Stimulated activated CD4-positive, alpha-beta T cell treated with anti-CD3 and anti-CD28 coated beads, TNF-alpha, amount 100 ng/mL, for 24 hours (primary cell): ENCODE results near the gene UBE2R2.

Source experiments
- DNase-seq, 3 experiments: peaks; one replicate each; pipeline ENCODE4 v3.0.0-alpha.2; 2020; ENCODE audit warnings: low read depth in 3 of 3

UBE2R2 gene

DNA sequence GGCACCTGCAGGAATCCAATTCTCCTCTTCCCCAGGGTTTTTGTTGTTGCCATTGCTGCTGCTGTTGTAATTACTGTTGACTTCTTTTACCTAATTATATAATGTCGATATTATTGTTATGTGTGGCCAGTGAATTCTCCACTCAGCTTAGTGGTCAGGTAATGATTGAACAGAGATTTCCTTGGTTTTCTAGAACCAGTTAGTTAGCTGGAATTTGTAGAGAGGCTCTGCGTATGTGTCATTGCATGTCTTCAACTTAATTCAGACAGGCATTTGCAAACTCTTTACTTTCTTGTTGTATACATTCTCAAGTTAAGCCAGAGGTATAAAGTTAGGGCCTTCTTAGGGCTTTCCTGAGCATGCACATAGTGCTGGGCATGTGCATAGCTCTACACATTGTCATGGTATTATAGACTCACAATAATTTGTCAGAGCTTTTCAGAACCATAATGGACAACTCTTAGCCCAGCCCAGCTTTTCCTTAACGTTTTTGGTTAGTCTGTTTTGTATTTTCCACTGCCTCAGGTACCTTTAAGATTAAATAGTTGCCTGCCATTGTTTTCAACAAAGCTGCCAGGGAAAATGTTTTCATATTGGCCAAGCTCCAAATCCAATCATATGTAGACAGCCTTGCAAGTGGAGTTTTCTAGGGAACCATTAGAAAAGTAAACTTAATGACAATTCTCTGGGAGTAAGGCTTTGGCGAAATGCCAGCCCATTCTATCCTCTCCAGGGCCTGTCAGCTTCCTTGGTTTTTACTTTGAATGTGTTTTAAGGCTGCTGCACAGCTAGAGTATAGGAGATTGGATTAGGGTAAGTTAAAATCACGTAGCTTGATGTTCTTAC lies 68.1 kb downstream of the UBE2R2 start:
- DNase-seq, result no peak

DNA sequence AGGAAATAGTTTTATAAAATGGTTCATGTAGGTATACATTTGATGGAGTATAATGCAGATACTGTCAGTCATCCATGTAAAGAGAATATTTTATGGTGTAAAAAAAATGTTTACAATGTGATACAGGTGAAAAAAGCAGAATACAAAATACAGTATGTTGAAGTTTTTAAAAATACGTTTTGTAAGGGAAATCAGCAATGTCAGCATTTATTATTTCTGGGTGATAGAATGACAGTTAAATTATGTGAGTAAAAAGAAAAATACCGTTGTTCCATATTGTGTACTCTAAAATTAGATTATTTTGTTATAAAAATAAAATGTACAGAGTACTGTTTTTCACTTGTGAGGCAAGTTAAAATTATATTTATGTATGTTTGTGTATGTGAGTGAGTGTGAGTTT lies 69.0 kb downstream of the UBE2R2 start:
- DNase-seq, result no peak

DNA sequence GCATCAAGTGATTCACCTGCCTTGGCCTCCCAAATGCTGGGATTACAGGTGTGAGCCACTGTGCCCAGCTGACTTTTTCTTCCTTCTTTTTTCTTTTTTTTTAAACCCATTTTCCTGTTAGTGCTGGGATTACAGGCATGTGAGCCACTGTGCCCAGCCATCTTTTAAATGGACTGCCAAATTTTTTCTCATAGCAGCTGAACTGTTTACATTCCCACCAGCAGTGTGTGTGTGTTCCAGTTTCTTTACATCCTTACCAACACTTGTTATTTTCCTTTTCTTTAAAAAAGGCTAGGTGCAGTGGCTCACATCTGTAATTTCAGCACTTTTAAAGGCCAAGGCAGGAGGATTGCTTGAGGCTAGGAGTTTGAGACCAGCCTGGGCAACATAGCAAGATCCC lies 76.9 kb downstream of the UBE2R2 start:
- no peak for DNase-seq

DNA sequence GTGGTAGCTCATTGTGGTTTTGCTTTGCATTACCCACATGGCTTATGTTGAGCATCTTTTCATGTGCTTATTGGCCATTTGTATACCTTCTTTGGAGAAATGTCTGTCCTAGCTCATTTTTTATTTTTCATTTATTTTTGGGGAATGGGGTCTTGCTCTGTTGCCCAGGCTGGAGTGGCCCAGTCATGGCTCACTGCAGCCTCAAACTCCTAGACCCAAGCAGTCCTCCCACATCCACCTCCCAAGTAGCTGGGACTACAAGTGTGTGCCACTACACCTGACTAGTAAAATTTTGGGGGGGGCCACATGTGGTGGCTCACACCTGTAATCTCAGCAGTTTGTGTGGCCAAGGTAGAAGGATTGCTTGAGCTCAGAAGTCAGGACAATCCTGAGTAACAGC lies 77.4 kb downstream of the UBE2R2 start:
- no peak for DNase-seq

DNA sequence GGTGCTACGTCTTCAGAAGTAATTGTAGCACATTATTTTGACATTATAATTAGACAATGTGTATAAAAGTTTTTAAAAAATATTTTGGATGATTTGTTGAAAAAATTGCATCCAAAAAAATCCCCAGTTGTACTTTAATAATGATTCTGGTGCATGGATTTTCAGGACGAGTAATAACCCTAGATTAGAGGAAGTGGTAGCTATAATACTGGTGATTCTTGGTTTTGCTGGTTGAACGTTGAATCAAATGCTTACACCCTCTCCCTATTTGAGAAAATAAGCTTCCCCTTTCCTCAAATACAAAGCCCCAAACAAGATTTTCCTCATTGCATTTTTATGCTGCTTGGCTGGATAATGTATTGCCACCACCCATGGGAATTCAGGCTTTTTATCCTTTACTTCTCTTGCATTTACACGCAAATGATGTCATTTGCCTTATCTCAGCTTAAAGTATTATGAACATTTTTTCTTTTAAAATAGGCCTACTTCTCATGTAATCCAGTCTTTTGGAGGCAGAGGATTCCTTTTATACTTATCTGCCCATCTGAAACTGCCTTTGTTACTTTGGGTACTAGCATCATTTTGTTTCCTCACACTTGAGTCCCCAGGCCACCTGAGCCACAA lies 86.3 kb downstream of the UBE2R2 start:
- no peak for DNase-seq

DNA sequence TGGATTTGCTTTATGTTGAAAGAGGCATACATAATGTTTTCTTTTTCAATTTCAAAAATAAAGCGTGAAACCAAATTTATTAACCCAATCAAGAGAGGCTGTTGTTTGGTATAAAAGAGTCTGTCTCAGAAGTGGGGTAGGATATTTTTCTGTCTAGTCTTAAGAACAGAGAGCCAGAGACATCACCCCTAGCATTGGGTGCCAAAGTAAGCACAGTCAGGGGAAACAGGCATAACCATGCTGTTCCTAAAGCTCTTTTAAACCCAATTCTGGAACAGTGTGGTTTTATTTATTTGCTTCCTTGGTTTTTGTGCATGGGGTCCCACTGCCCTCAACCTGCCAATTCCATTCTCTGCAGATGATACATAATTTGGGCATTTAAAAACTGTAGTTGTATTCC lies 88.2 kb downstream of the UBE2R2 start:
- no peak for DNase-seq

DNA sequence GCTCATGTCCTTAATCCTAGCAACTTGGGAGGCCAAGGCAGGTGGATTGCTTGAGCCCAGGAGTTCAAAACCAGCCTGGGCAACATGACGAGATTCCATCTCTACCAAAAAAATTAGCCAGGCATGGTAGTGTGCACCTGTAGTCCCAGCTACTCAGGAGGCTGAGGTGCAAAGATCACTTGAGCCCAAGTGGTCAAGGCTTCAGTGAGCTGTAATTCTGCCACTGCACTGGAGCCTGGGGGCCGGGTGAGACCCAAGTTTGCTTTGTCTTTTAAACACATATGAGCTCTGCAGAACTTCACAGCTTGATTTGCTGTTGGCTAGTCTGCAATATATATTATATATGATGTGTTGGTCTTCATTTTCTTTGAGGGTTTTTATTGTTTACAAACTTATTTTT lies 89.8 kb downstream of the UBE2R2 start:
- DNase-seq, result no peak

DNA sequence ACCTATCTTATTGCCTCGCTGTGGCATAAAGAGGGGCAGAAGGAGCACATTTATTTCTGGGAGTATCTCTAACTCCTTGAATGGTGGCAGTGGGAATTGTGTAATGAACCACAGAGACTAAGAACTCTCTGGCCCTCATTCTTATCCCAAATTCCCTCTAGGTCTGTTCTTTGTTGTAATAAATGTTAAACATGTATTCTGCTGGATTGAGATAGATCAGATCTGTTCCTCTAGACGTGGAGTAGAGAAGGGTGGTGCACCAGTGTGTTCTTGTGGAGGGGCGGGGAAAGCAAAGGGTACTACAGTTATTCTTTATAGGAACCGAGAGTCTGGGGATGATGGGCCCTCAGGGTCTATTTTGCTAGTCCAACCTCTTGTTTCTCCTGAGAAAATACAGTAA lies 90.4 kb downstream of the UBE2R2 start:
- DNase-seq, result no peak

DNA sequence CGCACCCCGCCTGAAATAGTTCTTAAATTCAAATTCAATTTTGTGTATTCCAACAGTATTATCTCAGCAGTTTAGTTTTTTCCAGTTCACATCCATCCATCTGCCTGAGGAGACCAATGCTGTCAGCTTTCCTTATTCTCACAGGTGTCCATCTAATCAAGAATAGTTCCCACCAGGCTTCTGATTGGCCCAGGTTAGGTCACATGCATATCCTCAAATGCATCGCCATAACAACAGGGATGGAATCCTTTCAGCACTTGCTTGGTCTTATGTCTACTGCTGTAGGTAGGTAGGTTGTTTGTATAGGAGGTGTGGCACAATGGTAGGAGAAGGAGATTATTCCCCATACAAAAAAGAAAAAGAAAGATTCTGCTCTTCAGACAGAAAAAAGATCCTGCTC lies 91.2 kb downstream of the UBE2R2 start:
- no peak for DNase-seq

DNA sequence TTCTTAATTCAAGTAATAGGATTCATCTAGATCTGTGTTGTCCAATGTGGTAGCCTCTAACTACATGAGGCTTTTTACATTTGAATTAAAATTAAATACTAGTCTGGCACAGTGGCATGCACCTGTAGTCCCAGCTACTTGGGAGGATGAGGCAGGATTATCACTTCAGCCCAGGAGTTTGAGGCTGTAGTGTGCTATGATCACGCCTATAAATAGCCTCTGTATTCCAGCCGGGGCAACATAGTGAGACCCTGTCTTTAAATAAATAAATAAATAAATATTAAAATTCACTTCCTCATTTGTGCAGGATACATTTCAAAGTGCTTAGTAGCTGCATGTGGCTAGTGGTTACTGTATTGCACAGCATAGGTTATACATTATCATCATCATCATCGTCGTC lies 91.8 kb downstream of the UBE2R2 start:
- DNase-seq, result no peak

DNA sequence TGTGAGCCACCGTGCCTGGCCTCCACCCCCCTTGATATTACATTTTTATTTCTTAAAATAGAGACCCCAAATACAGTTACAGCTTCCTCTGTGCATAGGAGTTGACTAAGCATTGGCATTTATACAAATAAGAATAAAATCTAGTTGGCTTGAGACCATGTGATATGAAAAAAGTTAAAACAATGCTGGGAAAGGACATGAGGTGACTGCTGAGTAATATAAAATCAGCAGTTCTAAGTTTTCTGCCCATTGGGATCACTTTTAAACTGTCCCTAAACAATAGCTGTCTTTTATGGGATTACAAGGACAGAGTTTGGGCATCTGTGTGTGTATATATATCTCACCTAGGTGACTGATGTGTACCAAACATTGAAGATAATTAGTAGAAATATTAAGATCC lies 96.6 kb downstream of the UBE2R2 start:
- DNase-seq, result no peak

DNA sequence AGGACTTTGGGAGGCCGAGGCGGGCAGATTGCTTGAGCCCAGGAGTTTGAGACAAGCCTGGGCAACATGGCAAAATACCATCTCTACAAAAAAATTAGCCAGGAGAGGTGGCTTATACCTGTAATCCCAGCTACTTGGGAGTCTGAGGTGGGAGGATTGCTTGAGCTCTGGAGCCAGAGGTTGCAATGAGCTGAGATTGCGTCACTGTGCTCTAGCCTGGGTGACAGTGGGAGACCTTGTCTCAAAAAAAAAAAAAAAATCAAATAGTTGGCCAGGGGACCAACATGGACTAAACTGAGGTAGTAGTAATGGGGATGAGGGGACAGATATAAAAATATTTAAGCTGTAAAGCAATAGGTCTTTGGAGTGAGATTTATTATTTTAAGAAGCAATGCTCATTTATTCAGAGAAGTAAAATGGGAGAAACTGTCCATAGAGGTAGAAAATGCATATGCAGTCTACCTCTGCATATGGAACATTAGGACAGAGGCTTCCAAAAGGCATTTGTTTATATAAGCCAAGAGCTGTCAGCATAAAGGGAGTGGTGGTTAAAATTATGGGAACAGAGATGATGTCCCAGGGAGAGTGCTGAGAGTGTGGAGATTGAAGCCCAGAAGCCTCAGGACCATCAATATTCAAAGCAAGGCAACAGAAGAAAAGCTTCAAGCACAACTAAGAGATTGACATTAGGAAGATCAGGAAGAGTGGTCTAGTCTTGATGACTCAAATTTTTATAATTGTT lies 98.1 kb downstream of the UBE2R2 start:
- DNase-seq, result no peak

DNA sequence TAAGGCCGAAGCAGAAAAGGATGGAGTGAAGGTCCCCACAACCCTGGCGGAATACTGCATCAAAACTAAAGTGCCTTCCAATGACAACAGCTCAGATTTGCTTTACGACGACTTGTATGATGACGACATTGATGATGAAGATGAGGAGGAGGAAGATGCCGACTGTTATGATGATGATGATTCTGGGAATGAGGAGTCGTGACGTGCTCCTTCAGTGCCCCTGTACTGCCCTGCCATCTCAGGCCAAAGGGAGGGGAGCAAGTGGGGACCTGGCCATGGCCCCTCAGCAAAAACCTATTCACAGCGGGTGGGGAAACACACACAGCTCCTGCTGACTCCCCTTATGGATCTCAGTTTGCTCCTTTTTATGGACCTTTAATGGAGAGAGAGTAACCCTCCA lies 100.1 kb downstream of the UBE2R2 start:
- no peak for DNase-seq

DNA sequence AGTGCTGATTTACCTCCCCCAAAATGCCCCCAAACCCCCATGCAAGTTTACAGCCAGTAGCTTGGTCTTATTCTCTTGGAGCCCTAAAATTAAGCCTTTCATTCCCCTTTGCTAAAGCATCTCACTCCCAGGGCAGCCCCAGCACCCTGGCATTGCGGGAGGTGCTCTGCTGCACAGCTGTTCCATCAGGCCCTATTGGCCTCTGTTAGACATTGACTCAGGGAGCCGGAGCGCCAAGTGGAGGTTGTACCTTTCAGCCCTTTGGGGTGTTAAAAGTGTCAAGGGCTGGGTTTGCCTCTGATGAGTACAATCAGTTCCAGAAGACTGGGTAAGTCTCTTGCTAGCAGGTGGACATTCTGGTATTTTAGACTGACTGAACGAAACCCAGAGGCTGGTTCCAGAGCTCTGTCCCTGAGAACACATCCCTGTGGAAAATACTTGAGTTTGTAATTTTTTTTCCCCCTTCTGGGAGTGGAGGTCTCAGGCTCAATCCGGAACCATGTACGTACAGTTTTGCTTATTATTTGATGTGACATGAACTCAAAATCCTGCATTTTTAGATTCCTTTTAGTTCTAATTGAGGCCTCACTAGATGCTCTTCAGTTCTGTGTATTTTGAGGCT lies 102.4 kb downstream of the UBE2R2 start:
- no peak for DNase-seq

DNA sequence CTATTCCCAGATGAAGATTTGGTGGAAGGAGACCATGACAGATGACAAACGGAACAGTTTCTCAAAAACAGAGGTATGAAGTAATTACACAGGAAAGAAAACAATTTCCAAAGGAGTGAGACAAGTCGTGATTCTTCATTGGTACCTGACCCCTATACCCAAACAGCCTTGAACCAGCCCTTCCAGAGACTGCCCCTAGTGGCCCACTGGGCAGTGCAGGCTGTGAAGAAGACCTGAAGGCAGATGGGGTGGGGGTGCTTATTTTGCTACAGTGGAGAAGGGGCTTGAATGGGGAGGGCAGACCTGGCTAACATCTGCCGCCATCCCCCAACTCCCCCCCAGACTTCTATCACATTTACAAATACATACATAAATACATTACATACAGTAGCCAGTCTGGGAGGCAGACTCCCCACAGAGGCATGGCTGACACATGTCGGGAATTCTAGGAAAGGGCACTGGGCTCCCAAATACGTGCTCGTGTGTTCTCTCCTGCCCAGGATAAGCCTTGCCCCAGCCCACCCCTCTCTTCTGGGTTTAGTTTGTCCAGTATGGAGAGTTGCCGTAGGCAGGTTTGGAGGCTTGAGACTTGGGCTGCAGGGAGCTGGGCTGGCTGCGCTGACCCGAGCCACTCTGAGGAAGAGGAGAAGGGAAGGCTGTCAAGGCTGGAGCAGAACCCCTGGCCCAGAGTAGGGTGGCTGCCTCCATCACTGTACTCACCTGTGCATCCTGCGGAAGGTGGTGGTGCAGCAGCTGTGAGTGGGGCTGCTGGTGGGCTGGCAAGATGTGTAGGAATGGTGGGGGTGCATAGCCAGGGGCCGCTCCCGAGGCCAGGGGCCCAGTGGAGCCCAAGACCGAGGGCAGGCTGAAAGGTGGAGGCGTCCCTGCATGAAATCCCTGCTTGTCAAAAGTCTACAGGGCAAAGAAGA lies 105.3 kb downstream of the UBE2R2 start:
- DNase-seq, result peak in 1 of 3 experiments; percentile 28

DNA sequence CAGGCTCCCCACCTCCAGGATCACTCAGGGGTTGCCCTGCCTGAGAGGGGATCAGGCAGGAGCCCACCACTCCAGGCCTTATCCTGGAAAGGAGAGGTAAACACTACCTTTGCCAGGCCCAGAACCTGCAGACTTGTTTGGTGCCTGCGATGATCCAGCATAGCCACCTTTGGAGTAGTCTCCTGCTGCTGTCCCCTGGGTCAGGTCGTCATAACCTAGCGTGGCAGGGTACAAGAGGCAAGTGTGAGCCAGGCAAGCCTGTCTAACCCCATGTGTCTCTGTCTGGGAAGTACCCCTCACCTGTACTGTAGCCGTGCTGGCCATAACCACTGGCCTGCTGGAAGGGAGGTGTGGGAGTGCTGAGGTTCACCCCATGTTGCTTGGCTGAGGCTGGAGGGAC lies 106.1 kb downstream of the UBE2R2 start:
- DNase-seq, result no peak

DNA sequence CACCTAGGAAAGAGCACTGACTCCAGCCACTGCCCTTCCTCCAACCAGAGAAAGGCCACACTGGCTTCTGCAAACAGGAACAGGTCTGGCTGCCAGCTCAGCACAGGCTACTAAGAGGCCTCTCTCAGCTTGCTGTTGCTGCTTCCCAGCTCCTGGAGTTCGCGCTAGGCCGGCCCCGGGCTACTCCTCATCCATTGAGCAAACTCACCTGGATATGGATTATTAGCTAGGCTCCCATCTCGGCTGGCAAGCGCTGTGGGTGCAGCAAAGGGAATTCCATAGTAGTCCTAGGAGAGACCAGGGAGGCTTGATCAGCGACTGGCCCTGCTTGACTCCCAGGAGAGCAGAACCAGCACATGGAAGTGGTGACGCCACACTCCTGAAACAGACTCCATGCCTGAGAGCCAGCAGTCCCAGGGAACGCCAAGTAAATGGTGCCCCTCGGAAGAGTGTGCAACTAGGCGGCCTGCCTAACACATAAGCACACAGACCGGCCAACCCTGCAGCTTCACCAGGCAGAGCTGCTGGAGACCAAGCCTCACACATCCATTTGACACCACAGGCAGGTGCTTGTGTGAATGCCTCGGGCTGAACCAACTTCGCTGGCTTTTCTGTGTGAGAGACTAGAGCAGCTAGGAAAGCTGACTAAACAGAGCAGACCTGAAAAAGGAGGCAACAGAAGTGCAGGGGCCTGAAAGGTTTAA lies 107.2 kb downstream of the UBE2R2 start:
- DNase-seq, result no peak

DNA sequence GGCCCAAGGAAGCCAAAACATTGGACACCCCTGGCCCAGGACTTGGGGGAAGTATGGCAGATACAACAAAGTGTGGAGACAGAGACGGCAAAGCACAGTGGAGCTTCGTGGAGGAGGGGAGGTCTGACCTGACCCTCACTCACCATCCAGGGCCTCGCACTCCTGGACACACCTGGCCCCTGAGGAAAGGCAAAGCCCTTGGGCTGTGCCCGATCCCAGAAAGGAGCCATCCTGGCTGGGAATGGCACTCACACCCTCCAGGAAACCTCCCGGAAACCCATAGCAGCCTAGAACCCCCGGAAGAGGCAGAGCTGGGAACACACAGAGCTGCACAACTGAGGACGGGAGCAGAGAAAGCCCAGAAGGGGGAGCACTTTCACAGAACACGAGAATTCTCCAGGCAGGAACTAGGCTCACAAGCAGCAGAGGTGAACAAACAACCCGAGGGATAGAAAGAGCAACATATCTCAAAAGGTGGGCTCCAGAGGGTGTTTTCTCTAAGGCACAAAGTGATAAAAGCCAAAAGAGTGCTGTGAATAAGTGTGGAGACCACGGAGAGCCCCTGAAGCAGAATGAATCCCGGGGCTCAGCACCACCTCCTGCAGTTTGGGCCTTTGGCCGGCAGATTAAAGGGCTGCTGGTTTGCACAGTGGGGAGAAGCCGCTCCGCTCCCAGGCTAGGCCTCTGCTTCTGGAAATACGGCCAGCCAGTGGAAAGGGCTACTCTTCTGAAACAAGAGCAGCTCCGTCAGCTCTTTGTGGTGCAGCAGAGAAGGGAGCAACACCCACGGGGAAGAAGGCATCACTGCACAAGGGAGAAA lies 108.2 kb downstream of the UBE2R2 start:
- DNase-seq, result peak in 1 of 3 experiments; percentile 9

DNA sequence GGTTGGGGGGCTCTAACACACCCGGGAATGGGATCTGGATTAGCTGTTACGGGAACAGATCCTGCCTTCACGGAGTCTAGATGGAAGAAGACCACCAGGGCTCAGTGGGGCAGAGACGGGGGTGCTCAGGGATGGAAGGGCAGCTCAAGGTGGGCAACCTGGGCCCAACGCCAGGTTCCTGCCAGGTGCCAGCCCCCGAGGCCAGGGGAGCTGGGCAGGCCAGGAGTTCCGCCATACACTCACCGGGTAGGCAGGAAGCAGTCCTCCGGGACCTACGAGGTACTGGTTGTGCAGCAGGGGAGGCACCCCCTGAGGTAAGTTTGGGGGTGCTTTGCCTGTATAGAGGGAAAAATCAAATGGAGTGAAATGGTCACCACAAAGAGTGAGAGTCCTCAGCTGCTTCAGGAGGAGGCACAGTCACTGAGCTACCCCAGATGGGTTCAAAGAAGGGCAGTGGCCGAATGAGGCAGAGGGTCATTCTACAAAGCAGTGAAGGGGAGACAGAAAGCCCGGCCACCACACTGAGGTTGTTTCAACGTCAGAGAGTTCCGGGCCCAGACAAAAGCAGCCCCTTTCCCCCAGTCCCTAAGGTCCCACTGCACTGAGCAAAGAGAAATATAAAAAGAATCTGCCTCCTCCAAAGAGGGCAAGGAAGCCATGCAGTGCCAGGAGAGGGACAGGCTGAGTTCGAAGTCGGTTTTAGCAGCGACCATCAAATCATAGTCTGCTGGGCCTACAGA lies 110.0 kb downstream of the UBE2R2 start:
- DNase-seq, result no peak
